ENCODE data around the gene PHLPP1.
"Not testable (repeated sequence)": the region's sequence is repeated elsewhere in the genome, so short reads cannot be mapped to it uniquely, and the experiment has no call there.

Gene PHLPP1

GRCh38 chr18:62697636-62698035 is 17.7 kb upstream of the PHLPP1 start:
- no peak overlapping the region for H3K27ac ChIP-seq (ENCODE audit: insufficient read depth, low read length, poor library complexity, severe bottlenecking)

GRCh38 chr18:62702259-62702658 is 13.1 kb upstream of the PHLPP1 start:
- DNase-seq = no peak
- Histone ChIP-seq H3K36me3 (ENCODE audit: control insufficient read depth, insufficient read depth, low read length) (no peaks in the 10 kb centered on the region), H3K4me3 (ENCODE audit: insufficient read depth, low read depth, low read length, poor library complexity, severe bottlenecking) (no peak overlapping the region), H3K4me1 (ENCODE audit: control insufficient read depth, insufficient read depth, low read length, poor library complexity, severe bottlenecking) (no peaks in the 10 kb centered on the region), H3K9me3 (ENCODE audit: control insufficient read depth, low read length) (no peaks in the 10 kb centered on the region), H3K27me3 (replicated peaks; ENCODE audit: control insufficient read depth, insufficient read depth, low read length, poor library complexity, severe bottlenecking) (no peaks in the 10 kb centered on the region), H3K27ac (ENCODE audit: insufficient read depth, low read length, poor library complexity, severe bottlenecking) (no peak overlapping the region)

More at GRCh38 chr18:62697636-62698035, 17.7 kb upstream of the PHLPP1 start:
- Histone ChIP-seq H3K4me3 (ENCODE audit: insufficient read depth, low read depth, low read length, poor library complexity, severe bottlenecking) (no peak overlapping the region), H3K27me3 (replicated peaks; ENCODE audit: control insufficient read depth, insufficient read depth, low read length, poor library complexity, severe bottlenecking) (no peaks in the 10 kb centered on the region), H3K9me3 (ENCODE audit: control insufficient read depth, low read length) (no peaks in the 10 kb centered on the region), H3K36me3 (ENCODE audit: control insufficient read depth, insufficient read depth, low read length) (no peaks in the 10 kb centered on the region), H3K4me1 (ENCODE audit: control insufficient read depth, insufficient read depth, low read length, poor library complexity, severe bottlenecking) (no peaks in the 10 kb centered on the region)
- no peak for DNase-seq

- H3K4me1 ChIP-seq (ENCODE audit: control insufficient read depth, insufficient read depth, low read length, poor library complexity, severe bottlenecking) = not testable (repeated sequence)
Observed at GRCh38 chr18:62706879-62707278, 8.5 kb upstream of the PHLPP1 start.

GRCh38 chr18:62709908-62710307 is 5.4 kb upstream of the PHLPP1 start:
- not testable (repeated sequence) for H3K9me3 ChIP-seq (ENCODE audit: control insufficient read depth, low read length); H3K27me3 ChIP-seq (replicated peaks; ENCODE audit: control insufficient read depth, insufficient read depth, low read length, poor library complexity, severe bottlenecking); H3K36me3 ChIP-seq (ENCODE audit: control insufficient read depth, insufficient read depth, low read length); DNase-seq; H3K4me1 ChIP-seq (ENCODE audit: control insufficient read depth, insufficient read depth, low read length, poor library complexity, severe bottlenecking); H3K4me3 ChIP-seq (ENCODE audit: insufficient read depth, low read depth, low read length, poor library complexity, severe bottlenecking); H3K27ac ChIP-seq (ENCODE audit: insufficient read depth, low read length, poor library complexity, severe bottlenecking)

More at GRCh38 chr18:62706879-62707278, 8.5 kb upstream of the PHLPP1 start:
- not testable (repeated sequence) for H3K36me3 ChIP-seq (ENCODE audit: control insufficient read depth, insufficient read depth, low read length); H3K9me3 ChIP-seq (ENCODE audit: control insufficient read depth, low read length); H3K27me3 ChIP-seq (replicated peaks; ENCODE audit: control insufficient read depth, insufficient read depth, low read length, poor library complexity, severe bottlenecking); DNase-seq; H3K4me3 ChIP-seq (ENCODE audit: insufficient read depth, low read depth, low read length, poor library complexity, severe bottlenecking); H3K27ac ChIP-seq (ENCODE audit: insufficient read depth, low read length, poor library complexity, severe bottlenecking)

- H3K27ac ChIP-seq (ENCODE audit: insufficient read depth, low read length, poor library complexity, severe bottlenecking) = no peak overlapping the region
- H3K4me1 ChIP-seq (ENCODE audit: control insufficient read depth, insufficient read depth, low read length, poor library complexity, severe bottlenecking) = no peaks in the 10 kb centered on the region
- H3K9me3 ChIP-seq (ENCODE audit: control insufficient read depth, low read length) = no peaks in the 10 kb centered on the region
- H3K36me3 ChIP-seq (ENCODE audit: control insufficient read depth, insufficient read depth, low read length) = no peaks in the 10 kb centered on the region
- DNase-seq = no peak
- no peaks in the 10 kb centered on the region for H3K27me3 ChIP-seq (replicated peaks; ENCODE audit: control insufficient read depth, insufficient read depth, low read length, poor library complexity, severe bottlenecking)
- H3K4me3 ChIP-seq (ENCODE audit: insufficient read depth, low read depth, low read length, poor library complexity, severe bottlenecking) = no peak overlapping the region
Observed at GRCh38 chr18:62710417-62710816, 4.9 kb upstream of the PHLPP1 start.

GRCh38 chr18:62711781-62712180 is 3.6 kb upstream of the PHLPP1 start:
- no peak for DNase-seq
- Histone ChIP-seq H3K9me3 (ENCODE audit: control insufficient read depth, low read length) (no peaks in the 10 kb centered on the region), H3K36me3 (ENCODE audit: control insufficient read depth, insufficient read depth, low read length) (no peaks in the 10 kb centered on the region), H3K27me3 (replicated peaks; ENCODE audit: control insufficient read depth, insufficient read depth, low read length, poor library complexity, severe bottlenecking) (no peaks in the 10 kb centered on the region), H3K4me3 (ENCODE audit: insufficient read depth, low read depth, low read length, poor library complexity, severe bottlenecking) (no peak overlapping the region), H3K4me1 (ENCODE audit: control insufficient read depth, insufficient read depth, low read length, poor library complexity, severe bottlenecking) (peaks cover 3% of the 10 kb centered on the region), H3K27ac (ENCODE audit: insufficient read depth, low read length, poor library complexity, severe bottlenecking) (no peak overlapping the region)

GRCh38 chr18:62713651-62714247 is 1.6 kb upstream of the PHLPP1 start:
- Histone ChIP-seq H3K4me1 (ENCODE audit: control insufficient read depth, insufficient read depth, low read length, poor library complexity, severe bottlenecking) (peaks cover 13% of the 10 kb centered on the region), H3K27ac (ENCODE audit: insufficient read depth, low read length, poor library complexity, severe bottlenecking) (no peak overlapping the region), H3K4me3 (ENCODE audit: insufficient read depth, low read depth, low read length, poor library complexity, severe bottlenecking) (no peak overlapping the region), H3K27me3 (replicated peaks; ENCODE audit: control insufficient read depth, insufficient read depth, low read length, poor library complexity, severe bottlenecking) (no peaks in the 10 kb centered on the region), H3K9me3 (ENCODE audit: control insufficient read depth, low read length) (no peaks in the 10 kb centered on the region), H3K36me3 (ENCODE audit: control insufficient read depth, insufficient read depth, low read length) (no peaks in the 10 kb centered on the region)
- no peak for DNase-seq

- Histone ChIP-seq H3K27ac (ENCODE audit: insufficient read depth, low read length, poor library complexity, severe bottlenecking) (peak overlapping the region; percentile 88), H3K9me3 (ENCODE audit: control insufficient read depth, low read length) (no peaks in the 10 kb centered on the region), H3K4me1 (ENCODE audit: control insufficient read depth, insufficient read depth, low read length, poor library complexity, severe bottlenecking) (peaks cover 16% of the 10 kb centered on the region), H3K27me3 (replicated peaks; ENCODE audit: control insufficient read depth, insufficient read depth, low read length, poor library complexity, severe bottlenecking) (no peaks in the 10 kb centered on the region), H3K4me3 (ENCODE audit: insufficient read depth, low read depth, low read length, poor library complexity, severe bottlenecking) (peak overlapping the region; percentile 87), H3K36me3 (ENCODE audit: control insufficient read depth, insufficient read depth, low read length) (no peaks in the 10 kb centered on the region)
- DNase-seq = peak; percentile 87 to 90 (median 90)
Observed at GRCh38 chr18:62714671-62715435, 488 bp upstream of the PHLPP1 start.

GRCh38 chr18:62715759-62716615 is 646 bp downstream of the PHLPP1 start:
- peak; percentile 14 to 40 (median 26) for DNase-seq
- Histone ChIP-seq H3K4me1 (ENCODE audit: control insufficient read depth, insufficient read depth, low read length, poor library complexity, severe bottlenecking) (peaks cover 16% of the 10 kb centered on the region), H3K27ac (ENCODE audit: insufficient read depth, low read length, poor library complexity, severe bottlenecking) (peak overlapping the region; percentile 88), H3K27me3 (replicated peaks; ENCODE audit: control insufficient read depth, insufficient read depth, low read length, poor library complexity, severe bottlenecking) (no peaks in the 10 kb centered on the region), H3K9me3 (ENCODE audit: control insufficient read depth, low read length) (no peaks in the 10 kb centered on the region), H3K4me3 (ENCODE audit: insufficient read depth, low read depth, low read length, poor library complexity, severe bottlenecking) (peak overlapping the region; percentile 87), H3K36me3 (ENCODE audit: control insufficient read depth, insufficient read depth, low read length) (no peaks in the 10 kb centered on the region)

Data from effector memory CD4-positive, alpha-beta T cell (primary cell).